Measurements from ENCODE around the gene SLC2A9.

The SLC2A9 gene

GRCh38 chr4:10034612-10035104 is 13.4 kb upstream of the SLC2A9 start:
- DNase-seq (ENCODE audit: low read depth) = no peak
- H3K4me3 ChIP-seq (ENCODE audit: low read depth, low read length) = no peak overlapping the region
- no peak for TF ChIP-seq CTCF (IDR thresholded peaks at IDR 0.05; ENCODE audit: low read depth, low read length, missing control alignments)

- no peak for TF ChIP-seq CTCF (IDR thresholded peaks at IDR 0.05; ENCODE audit: low read depth, low read length, missing control alignments)
- no peak for DNase-seq (ENCODE audit: low read depth)
- H3K4me3 ChIP-seq (ENCODE audit: low read depth, low read length) = no peak overlapping the region
Measured at GRCh38 chr4:10034136-10034535, 12.8 kb upstream of the SLC2A9 start.

GRCh38 chr4:10033191-10033881 is 12.0 kb upstream of the SLC2A9 start:
- H3K4me3 ChIP-seq (ENCODE audit: low read depth, low read length) = no peak overlapping the region
- no peak for TF ChIP-seq CTCF (IDR thresholded peaks at IDR 0.05; ENCODE audit: low read depth, low read length, missing control alignments)
- DNase-seq (ENCODE audit: low read depth) = no peak

DNA sequence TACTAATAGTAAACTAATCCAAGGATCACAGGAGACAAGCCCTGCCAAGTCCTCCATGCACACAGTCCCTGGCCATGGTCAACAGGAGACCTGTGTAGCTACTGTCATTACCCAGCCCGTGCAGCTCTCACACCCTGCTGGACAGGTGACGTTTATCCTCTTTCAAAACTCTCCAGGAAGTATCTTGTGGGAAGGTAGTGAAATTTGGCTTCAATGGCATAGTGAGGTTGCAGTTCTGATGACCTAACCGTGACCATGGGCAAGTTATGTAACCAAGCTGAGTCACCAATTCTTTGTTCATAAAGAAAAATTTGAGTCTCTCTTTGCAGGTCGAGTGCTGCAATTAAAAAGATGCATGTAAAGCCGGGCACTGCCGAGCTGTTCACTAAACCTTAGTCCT is 11.3 kb upstream of the SLC2A9 start:
- no peak overlapping the region for H3K4me3 ChIP-seq (ENCODE audit: low read depth, low read length)
- no peak for DNase-seq (ENCODE audit: low read depth)
- TF ChIP-seq CTCF (IDR thresholded peaks at IDR 0.05; ENCODE audit: low read depth, low read length, missing control alignments) = no peak

- DNase-seq (ENCODE audit: low read depth) = no peak
- TF ChIP-seq CTCF (IDR thresholded peaks at IDR 0.05; ENCODE audit: low read depth, low read length, missing control alignments) = no peak
- H3K4me3 ChIP-seq (ENCODE audit: low read depth, low read length) = no peak overlapping the region
Measured at GRCh38 chr4:10031668-10032590, 10.6 kb upstream of the SLC2A9 start.

GRCh38 chr4:10030972-10031667 is 9.8 kb upstream of the SLC2A9 start:
- no peak for DNase-seq (ENCODE audit: low read depth)
- TF ChIP-seq CTCF (IDR thresholded peaks at IDR 0.05; ENCODE audit: low read depth, low read length, missing control alignments) = no peak
- no peak overlapping the region for H3K4me3 ChIP-seq (ENCODE audit: low read depth, low read length)

Data from GM12864 (cell line).